ENCODE measurements around the gene DAP.
"Not testable (repeated sequence)": the region's sequence is repeated elsewhere in the genome, so short reads cannot be mapped to it uniquely, and the experiment has no call there.

The DAP gene

GRCh38 chr5:10793785-10794184 is 32.8 kb upstream of the DAP start:
- no peaks in the 10 kb centered on the region for H3K4me1 ChIP-seq (ENCODE audit: control insufficient read depth in 1 of 2, insufficient read depth in 1 of 2, low read depth in 1 of 2, low read length in 1 of 2)
- H3K27ac ChIP-seq = no peak overlapping the region
- H3K27me3 ChIP-seq = no peaks in the 10 kb centered on the region
- no peak overlapping the region for H3K4me3 ChIP-seq (ENCODE audit: low read depth in 1 of 2, low read length in 1 of 2)
- no peak for TF ChIP-seq CTCF (IDR thresholded peaks at IDR 0.05)
- no peaks in the 10 kb centered on the region for H3K9me3 ChIP-seq
- H3K36me3 ChIP-seq = no peaks in the 10 kb centered on the region

DNA sequence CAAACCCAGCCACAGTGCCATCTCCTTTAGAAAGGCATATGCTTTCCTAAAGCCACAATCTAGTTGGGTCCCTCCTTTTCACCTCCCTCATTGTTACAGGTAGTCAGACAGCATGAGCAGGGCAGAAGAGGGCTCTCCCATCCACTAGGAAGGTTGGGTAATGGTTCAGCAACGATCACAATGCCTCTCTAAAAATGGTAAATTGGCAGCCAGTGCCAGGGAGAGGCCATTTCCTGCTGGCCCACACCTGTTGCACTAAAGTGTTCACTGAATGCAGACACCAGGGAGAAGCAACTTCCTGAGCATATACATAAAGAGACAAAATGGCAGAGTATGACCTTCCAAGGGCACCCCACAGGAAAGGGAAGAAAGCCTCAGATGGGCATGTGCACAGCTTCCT is 31.3 kb upstream of the DAP start:
- no peak overlapping the region for H3K4me3 ChIP-seq (ENCODE audit: low read depth in 1 of 2, low read length in 1 of 2)
- no peak overlapping the region for H3K27ac ChIP-seq
- no peak for TF ChIP-seq CTCF (IDR thresholded peaks at IDR 0.05)
- no peaks in the 10 kb centered on the region for H3K27me3 ChIP-seq
- H3K4me1 ChIP-seq (ENCODE audit: control insufficient read depth in 1 of 2, insufficient read depth in 1 of 2, low read depth in 1 of 2, low read length in 1 of 2) = no peaks in the 10 kb centered on the region
- H3K9me3 ChIP-seq = no peaks in the 10 kb centered on the region
- no peaks in the 10 kb centered on the region for H3K36me3 ChIP-seq

- TF ChIP-seq CTCF (IDR thresholded peaks at IDR 0.05) = no peak
- Histone ChIP-seq H3K27me3 (no peaks in the 10 kb centered on the region), H3K4me3 (ENCODE audit: low read depth in 1 of 2, low read length in 1 of 2) (no peak overlapping the region), H3K4me1 (ENCODE audit: control insufficient read depth in 1 of 2, insufficient read depth in 1 of 2, low read depth in 1 of 2, low read length in 1 of 2) (no peaks in the 10 kb centered on the region), H3K9me3 (no peaks in the 10 kb centered on the region), H3K36me3 (no peaks in the 10 kb centered on the region), H3K27ac (no peak overlapping the region)
These were observed 28.7 kb upstream of the DAP start for GRCh38 chr5:10789726-10790125.

DNA sequence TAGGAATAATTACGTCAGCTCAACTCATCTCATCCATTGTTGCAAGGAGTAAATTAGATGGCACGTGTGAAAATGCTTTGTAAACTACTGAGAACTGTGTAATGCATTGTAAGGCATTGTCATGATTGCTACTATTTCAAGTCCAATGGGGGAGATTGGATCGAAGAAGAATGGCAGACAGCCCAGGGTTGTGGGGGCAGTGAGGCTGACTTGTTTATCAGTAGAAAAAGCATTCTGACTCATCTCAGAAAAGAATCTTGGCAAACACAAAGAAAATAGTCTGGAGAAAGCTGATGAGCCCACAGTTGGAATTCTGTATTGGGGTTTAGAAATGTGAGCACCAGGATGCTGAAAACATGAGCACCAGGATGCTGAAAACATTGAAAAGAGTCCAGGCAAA is 28.0 kb upstream of the DAP start:
- Histone ChIP-seq H3K27ac (no peak overlapping the region), H3K27me3 (no peaks in the 10 kb centered on the region), H3K9me3 (no peaks in the 10 kb centered on the region), H3K36me3 (no peaks in the 10 kb centered on the region), H3K4me3 (ENCODE audit: low read depth in 1 of 2, low read length in 1 of 2) (no peak overlapping the region), H3K4me1 (ENCODE audit: control insufficient read depth in 1 of 2, insufficient read depth in 1 of 2, low read depth in 1 of 2, low read length in 1 of 2) (no peaks in the 10 kb centered on the region)
- TF ChIP-seq CTCF (IDR thresholded peaks at IDR 0.05) = no peak

- Histone ChIP-seq H3K27me3 (no peaks in the 10 kb centered on the region), H3K4me1 (ENCODE audit: control insufficient read depth in 1 of 2, insufficient read depth in 1 of 2, low read depth in 1 of 2, low read length in 1 of 2) (no peaks in the 10 kb centered on the region), H3K27ac (no peak overlapping the region), H3K4me3 (ENCODE audit: low read depth in 1 of 2, low read length in 1 of 2) (no peak overlapping the region), H3K9me3 (no peaks in the 10 kb centered on the region), H3K36me3 (no peaks in the 10 kb centered on the region)
- TF ChIP-seq CTCF (IDR thresholded peaks at IDR 0.05) = no peak
These were observed 27.3 kb upstream of the DAP start for GRCh38 chr5:10788358-10788757.

DNA sequence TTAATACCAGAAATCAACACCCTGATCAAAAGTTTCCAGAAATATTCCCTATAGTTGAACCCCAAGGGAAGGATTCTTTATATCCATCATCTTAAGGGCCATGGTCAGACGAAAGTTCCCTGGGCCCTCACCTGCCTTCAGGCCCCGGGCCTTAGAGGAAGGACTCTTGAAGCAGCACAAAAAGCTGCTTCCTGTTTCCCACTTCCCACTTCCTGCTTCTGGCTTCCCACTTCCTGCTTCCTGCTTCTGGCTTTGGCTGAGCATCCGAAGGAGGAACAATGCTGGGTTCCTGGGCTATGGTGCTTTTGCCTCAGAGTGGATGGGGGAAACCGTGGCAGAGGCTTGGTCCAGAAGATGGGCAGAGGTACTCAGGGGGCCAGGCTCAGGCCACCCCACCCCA is 25.8 kb upstream of the DAP start:
- Histone ChIP-seq H3K4me1 (ENCODE audit: control insufficient read depth in 1 of 2, insufficient read depth in 1 of 2, low read depth in 1 of 2, low read length in 1 of 2) (no peaks in the 10 kb centered on the region), H3K27me3 (no peaks in the 10 kb centered on the region), H3K9me3 (no peaks in the 10 kb centered on the region), H3K27ac (no peak overlapping the region), H3K36me3 (no peaks in the 10 kb centered on the region), H3K4me3 (ENCODE audit: low read depth in 1 of 2, low read length in 1 of 2) (no peak overlapping the region)
- no peak for TF ChIP-seq CTCF (IDR thresholded peaks at IDR 0.05)

DNA sequence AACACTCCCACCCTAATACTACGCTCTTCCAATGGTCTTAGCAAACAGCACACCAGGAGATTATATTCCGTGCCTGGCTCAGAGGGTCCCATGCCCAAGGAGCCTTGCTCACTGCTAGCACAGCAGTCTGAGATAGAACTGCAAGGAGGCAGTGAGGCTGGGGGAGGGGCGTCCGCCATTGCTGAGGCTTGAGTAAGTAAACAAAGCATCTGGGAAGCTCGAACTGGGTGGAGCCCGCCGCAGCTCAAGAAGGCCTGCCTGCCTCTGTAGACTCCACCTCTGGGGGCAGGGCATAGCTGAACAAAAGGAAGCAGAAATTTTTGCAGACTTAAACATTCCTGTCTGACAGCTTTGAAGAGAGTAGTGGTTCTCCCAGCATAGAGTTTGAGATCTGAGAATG is 19.2 kb upstream of the DAP start:
- H3K36me3 ChIP-seq; H3K9me3 ChIP-seq; H3K4me1 ChIP-seq (ENCODE audit: control insufficient read depth in 1 of 2, insufficient read depth in 1 of 2, low read depth in 1 of 2, low read length in 1 of 2); H3K27me3 ChIP-seq; H3K27ac ChIP-seq; H3K4me3 ChIP-seq (ENCODE audit: low read depth in 1 of 2, low read length in 1 of 2): not testable (repeated sequence)
